ENCODE measurements around the gene MMP23B.
"Not testable (repeated sequence)": the region's sequence is repeated elsewhere in the genome, so short reads cannot be mapped to it uniquely, and the experiment has no call there.

DNA sequence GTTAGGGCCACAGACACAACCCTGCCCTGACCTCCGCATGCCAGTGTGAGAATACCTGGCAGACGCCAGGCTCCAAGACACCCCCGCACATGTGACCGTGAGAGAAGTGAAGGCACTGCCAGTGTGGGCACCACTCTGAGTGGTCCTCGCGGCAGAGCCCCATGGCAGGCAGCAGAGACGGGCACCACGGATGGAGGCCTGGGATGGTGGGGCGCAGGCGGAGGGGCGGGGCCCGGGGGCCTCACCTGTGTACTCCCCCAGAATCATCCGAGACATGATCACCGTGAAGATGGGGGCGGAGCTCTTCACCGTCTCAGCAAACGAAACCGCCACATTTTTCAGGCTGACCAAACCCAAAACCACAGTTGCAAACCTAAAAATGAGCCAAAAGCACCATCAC, 43.2 kb downstream of the MMP23B start:
- TF ChIP-seq CTCF (conservative IDR thresholded peaks at IDR 0.05; ENCODE audit: low read length); EZH2phosphoT487 (IDR thresholded peaks at IDR 0.05; ENCODE audit: borderline replicate concordance): not testable (repeated sequence)

Data from Loucy (cell line).